HepG2 (cell line): ENCODE data around the gene ADCY7. TPM values are rescaled to one million over a fixed set of nuclear protein-coding genes. Genes with fewer than 3 reads are reported as not detected.
A peak's percentile ranks its signal among the peaks of the same experiment; 100 is the strongest.

Source experiments
- CHD4 ChIP-seq: fragments of 200-600 bp; sonication (generic); IDR thresholded peaks from 2 replicates; pipeline ENCODE4 v1.7.0; 2017; ENCODE audit warnings: mild to moderate bottlenecking, low read length, borderline replicate concordance
- DNMT1 ChIP-seq: sonication (generic); formaldehyde crosslinking; IDR thresholded peaks from 2 replicates; pipeline ENCODE4 v1.5.1; 2020; ENCODE audit warnings: mild to moderate bottlenecking, missing genetic modification reagents
- EED ChIP-seq: sonication (generic); formaldehyde crosslinking; IDR thresholded peaks from 2 replicates; pipeline ENCODE4 v1.5.0; 2020; ENCODE audit warnings: mild to moderate bottlenecking, missing genetic modification reagents
- EHMT2 ChIP-seq: fragments of 200-600 bp; sonication (generic); IDR thresholded peaks from 2 replicates; pipeline ENCODE4 v1.7.0; 2017; ENCODE audit warnings: antibody characterized with exemption, low read depth, low read length, borderline replicate concordance
- ELK4 ChIP-seq: sonication (generic); formaldehyde crosslinking; IDR thresholded peaks from 2 replicates; pipeline ENCODE4 v1.9.0; 2021; ENCODE audit warnings: missing genetic modification reagents, borderline replicate concordance
- ESRRA ChIP-seq: sonication (generic); formaldehyde crosslinking; IDR thresholded peaks from 2 replicates; pipeline ENCODE4 v1.5.1; 2020; ENCODE audit warnings: mild to moderate bottlenecking, low read depth, missing genetic modification reagents
- KAT7 ChIP-seq: IDR thresholded peaks from 2 replicates; pipeline ENCODE4 v1.6.1; 2018; ENCODE audit warnings: borderline replicate concordance, missing compliant biosample characterization
- KDM1A ChIP-seq: IDR thresholded peaks from 2 replicates; pipeline ENCODE4 v1.6.1; 2016; ENCODE audit warnings: missing compliant biosample characterization
- NFE2L1 ChIP-seq: sonication (generic); formaldehyde crosslinking; IDR thresholded peaks from 2 replicates; pipeline ENCODE4 v1.4.0; 2020; ENCODE audit warnings: missing genetic modification reagents, mild to moderate bottlenecking, borderline replicate concordance
- SMAD1 ChIP-seq: sonication (generic); formaldehyde crosslinking; IDR thresholded peaks from 2 replicates; pipeline ENCODE4 v1.4.0; 2020; ENCODE audit warnings: missing genetic modification reagents, low read depth, mild to moderate bottlenecking, borderline replicate concordance
- TCF7 ChIP-seq: sonication (generic); IDR thresholded peaks from 2 replicates; pipeline ENCODE4 v1.6.1; 2016; ENCODE audit warnings: antibody characterized with exemption, low read depth
- TERF1 ChIP-seq: sonication (generic); formaldehyde crosslinking; IDR thresholded peaks from 2 replicates; pipeline ENCODE4 v1.8.0; 2022; ENCODE audit warnings: mild to moderate bottlenecking, missing genetic modification reagents, moderate library complexity
- ZNF281 ChIP-seq: sonication (generic); formaldehyde crosslinking; IDR thresholded peaks from 2 replicates; pipeline ENCODE4 v1.4.0; 2020; ENCODE audit warnings: missing genetic modification reagents, borderline replicate concordance
- ZNF292 ChIP-seq: sonication (generic); formaldehyde crosslinking; IDR thresholded peaks from 2 replicates; pipeline ENCODE4 v1.8.1; 2022; ENCODE audit warnings: mild to moderate bottlenecking, low read depth, missing genetic modification reagents, borderline replicate concordance
- ZNF326 ChIP-seq: sonication (generic); formaldehyde crosslinking; IDR thresholded peaks from 2 replicates; pipeline ENCODE4 v1.4.0; 2020; ENCODE audit warnings: missing genetic modification reagents, borderline replicate concordance
- ZNF607 ChIP-seq: sonication (generic); formaldehyde crosslinking; IDR thresholded peaks from 2 replicates; pipeline ENCODE4 v1.5.1; 2020; ENCODE audit warnings: missing genetic modification reagents, mild to moderate bottlenecking, borderline replicate concordance
- ZNF629 ChIP-seq: sonication (generic); formaldehyde crosslinking; conservative IDR thresholded peaks from 2 replicates; pipeline ENCODE4 v1.5.0; 2020; ENCODE audit warnings: missing genetic modification reagents
- ZNF672 ChIP-seq: sonication (generic); formaldehyde crosslinking; IDR thresholded peaks from 2 replicates; pipeline ENCODE4 v1.8.1; 2022; ENCODE audit warnings: missing genetic modification reagents
- ZNF788 ChIP-seq: sonication (generic); formaldehyde crosslinking; IDR thresholded peaks from 2 replicates; pipeline ENCODE4 v1.5.0; 2020; ENCODE audit warnings: mild to moderate bottlenecking, missing genetic modification reagents, borderline replicate concordance
- polyA plus RNA-seq, 8 experiments: library from polyadenylated mRNA; depleted of rRNA in 3 of 8; stranded (reverse) in 7 of 8; unstranded in 1 of 8; fragments of >200 nt; fragmentation: Illumina TruSeq in 4 of 8; extraction: Trizol in 4 of 8; gene quantifications; 2 replicates each; pipeline versions ENCODE4 v1.2.1 to v1.2.3, GENCODE V29; 2011 to 2016; ENCODE audit warnings: low read depth in 4 of 8, missing spikeins in 1 of 8, mixed read lengths in 1 of 8; ENCODE audit not compliant: insufficient read depth in 1 of 8
- total RNA-seq, 5 experiments: library from RNA; depleted of rRNA; stranded (reverse); fragments of >200 nt; fragmentation: Illumina TruSeq; extraction: Trizol; gene quantifications; 2 replicates each; pipeline ENCODE4 v1.2.3, GENCODE V29; 2016; ENCODE audit warnings: low read depth in 1 of 5

Gene ADCY7
- total and polyA plus RNA-seq, 2 of the 13 experiments (the other 11 are each of a cell fraction or from before 2014, with no cell fraction given) = 2.2 to 4.3 TPM

- TF ChIP-seq ZNF292 (CRISPR knock-in tag) (no peak), EHMT2 (no peak), EED (CRISPR knock-in tag) (0 out of 2 replicates have a peak, but pooled peaks have one; percentile 6), SMAD1 (CRISPR knock-in tag) (0 out of 2 replicates have a peak, but pooled peaks have one; percentile 1), ELK4 (CRISPR knock-in tag) (no peak), ZNF672 (CRISPR knock-in tag) (no peak), TCF7 (no peak), ZNF281 (CRISPR knock-in tag) (no peak), ESRRA (no peak), KAT7 (no peak), ZNF326 (no peak), NFE2L1 (CRISPR knock-in tag) (peak; percentile 69; the same call in 1 of the 2 replicates), ZNF629 (CRISPR knock-in tag) (peak; percentile 96), DNMT1 (CRISPR knock-in tag) (0 out of 2 replicates have a peak, but pooled peaks have one; percentile 38), ZNF788 (CRISPR knock-in tag) (no peak), ZNF607 (no peak), TERF1 (CRISPR knock-in tag) (no peak), CHD4 (peak; percentile 34; the same call in 1 of the 2 replicates), KDM1A (CRISPR knock-in tag) (peak; percentile 60; the same call in 1 of the 2 replicates)
- TF ChIP-seq, all 625 proteins: peak for 12
Observed at GRCh38 chr16:50304467-50305440, 38.4 kb downstream of the ADCY7 start (continued).
